ENCODE results near the gene BMP6.

GRCh38 chr6:7813193-7813592, 87.3 kb downstream of the BMP6 start:
- TF ChIP-seq CTCF (conservative IDR thresholded peaks at IDR 0.05; ENCODE audit: low read depth, low read length) (no peak), SMC3 (IDR thresholded peaks at IDR 0.05; ENCODE audit: low read depth, low read length) (no peak), POLR2A (IDR thresholded peaks at IDR 0.05; ENCODE audit: low read depth, low read length) (no peak)
